PFSK-1 (cell line): Measurements from ENCODE around the gene DIP2A.

ENCODE experiments used
- POLR2AphosphoS5 ChIP-seq: IDR thresholded peaks from 2 replicates; pipeline ENCODE4 v1.6.1; 2012; ENCODE audit warnings: low read depth, mild to moderate bottlenecking, control low read depth, low read length, moderate library complexity
- REST ChIP-seq, 2 experiments: IDR thresholded peaks; 2 replicates each; pipeline versions ENCODE4 v1.6.1 to v1.8.0; 2011 to 2012; ENCODE audit warnings: low read depth in 2 of 2, low read length in 2 of 2, control low read depth in 1 of 2, inconsistent platforms in 1 of 2, mild to moderate bottlenecking in 1 of 2, moderate library complexity in 1 of 2; ENCODE audit not compliant: insufficient read depth in 1 of 2

GRCh38 chr21:46454634-46455390, 3.9 kb upstream of the DIP2A start:
- TF ChIP-seq POLR2AphosphoS5 (no peak), REST (IDR thresholded peaks at IDR 0.05; ENCODE audit: insufficient read depth in 1 of 2, low read depth in 2 of 2, low read length in 2 of 2) (no peak)
